T-cell (primary cell): ENCODE results near the gene RHCE. TPM values are rescaled to one million over a fixed set of nuclear protein-coding genes. Genes with fewer than 3 reads are reported as not detected.

Experiments used
- ATAC-seq, 4 experiments: fragments of 200-7000 bp in 3 of 4; fragments of 150-1000 bp in 1 of 4; cut with Tn5 transposase; replicated peaks in 1 of 4; 1 replicate in 3 of 4; 2 replicates in 1 of 4; pipeline ENCODE4 v1.10.0; 2021; ENCODE audit warnings: moderate library complexity in 3 of 4, mild to moderate bottlenecking in 2 of 4, moderate number of reproducible peaks in 1 of 4
- CTCF ChIA-PET, 2 donors: fragments of 300-600 bp; sonication (Branson Sonifier 250); formaldehyde crosslinking; loops; one replicate each; lab custom pipeline; 2022; ENCODE audit warnings: antibody characterized with exemption in 2 of 2; lab: Charles Lee
- POLR2A ChIA-PET, 2 donors: fragments of 300-600 bp; sonication (Branson Sonifier 250); formaldehyde crosslinking; loops; one replicate each; lab custom pipeline; 2022; ENCODE audit warnings: antibody characterized with exemption in 2 of 2; lab: Charles Lee
- DNase-seq, 35 experiments: peaks; one replicate each; pipeline versions ENCODE4 v3.0.0 to v3.0.0-alpha.2; 2013 to 2023
- H3K27ac ChIP-seq: one replicate; pipeline ENCODE4 v1.5.1; 2013; ENCODE audit warnings: low read length
- H3K27me3 ChIP-seq, 2 experiments: replicated peaks in 1 of 2; 1 replicate in 1 of 2; 2 replicates in 1 of 2; pipeline versions ENCODE4 v1.6.1 to v1.7.0; 2013; ENCODE audit warnings: low read length in 1 of 2, mixed read lengths in 1 of 2; ENCODE audit not compliant: control insufficient read depth in 2 of 2, insufficient read depth in 2 of 2; ENCODE audit errors: extremely low read depth in 1 of 2
- H3K36me3 ChIP-seq, 2 donors: 1 replicate in 1 of 2; 2 replicates in 1 of 2; pipeline versions ENCODE4 v1.6.1 to v1.7.0; 2013; ENCODE audit warnings: low read length in 1 of 2; ENCODE audit not compliant: control insufficient read depth in 2 of 2, insufficient read depth in 1 of 2; ENCODE audit errors: extremely low read depth in 1 of 2
- H3K4me1 ChIP-seq, 2 experiments: 1 replicate in 1 of 2; 2 replicates in 1 of 2; pipeline versions ENCODE4 v1.6.1 to v1.7.0; 2013; ENCODE audit warnings: low read length in 2 of 2, mixed read lengths in 1 of 2; ENCODE audit not compliant: insufficient read depth in 2 of 2, control insufficient read depth in 1 of 2; ENCODE audit errors: extremely low read depth in 1 of 2
- H3K4me3 ChIP-seq, 2 donors: 1 replicate in 1 of 2; 2 replicates in 1 of 2; pipeline versions ENCODE4 v1.5.1 to v1.7.0; 2013; ENCODE audit warnings: mild to moderate bottlenecking in 2 of 2, low read length in 1 of 2, moderate library complexity in 1 of 2; ENCODE audit not compliant: control insufficient read depth in 1 of 2; ENCODE audit errors: extremely low read depth in 1 of 2
- H3K9me3 ChIP-seq: 2 replicates; pipeline ENCODE4 v1.7.0; 2013
- H3K27ac Mint-ChIP-seq, 2 donors: one replicate each; pipeline ENCODE4 v1.8.0; 2020 to 2021; ENCODE audit warnings: mild to moderate bottlenecking in 2 of 2, mixed read lengths in 2 of 2
- H3K27me3 Mint-ChIP-seq, 2 donors: one replicate each; pipeline ENCODE4 v1.8.0; 2021 to 2022; ENCODE audit warnings: mixed read lengths in 2 of 2
- H3K36me3 Mint-ChIP-seq: one replicate; pipeline ENCODE4 v1.8.0; 2021; ENCODE audit warnings: mixed read lengths
- H3K4me1 Mint-ChIP-seq, 3 donors: one replicate each; pipeline ENCODE4 v1.8.0; 2020 to 2022; ENCODE audit warnings: mixed read lengths in 3 of 3, mild to moderate bottlenecking in 1 of 3
- H3K4me3 Mint-ChIP-seq, 3 donors: one replicate each; pipeline ENCODE4 v1.8.0; 2020 to 2022; ENCODE audit warnings: mild to moderate bottlenecking in 3 of 3, mixed read lengths in 3 of 3, moderate library complexity in 3 of 3
- H3K9me3 Mint-ChIP-seq, 3 donors: one replicate each; pipeline ENCODE4 v1.8.0; 2020 to 2022; ENCODE audit warnings: mixed read lengths in 3 of 3
- WGBS: methylation state at CpG from one replicate; pipeline ENCODE4 v1.1.5; 2013; ENCODE audit warnings: missing lambda C conversion rate; ENCODE audit not compliant: insufficient coverage; 5-methylcytosine and 5-hydroxymethylcytosine counted together
- total RNA-seq, 35 experiments: library from RNA in 6 of 35; stranded (reverse) in 6 of 35; fragments of 120-200 nt in 1 of 35; gene quantifications; one replicate each; pipeline versions ENCODE4 v1.2.1 to v1.2.4 and lab custom pipeline; 2013 to 2026

RHCE gene
- total RNA-seq, 5 donors from 2014 or later (not counting 1 experiment from before 2014, with no cell fraction given) = 0.35 to 1.0 (median 0.63) TPM; not detected in 1

GRCh38 chr1:25431955-25432719 is 11.5 kb upstream of the RHCE start:
- WGBS = 17% methylated on average over 1 of the region's 6 CpGs

GRCh38 chr1:25430967-25431881 is 10.6 kb upstream of the RHCE start:
- under 1% methylated on average over 85 of the region's 89 CpGs for WGBS
- DNase-seq = peak in 27 of 35 experiments; percentile 4 to 86 (median 75)

More at GRCh38 chr1:25431955-25432719, 11.5 kb upstream of the RHCE start:
- ChIA-PET POLR2A (interaction anchor here (0.6 to 1.3 kb wide), 4 partner anchors 44 to 388 kb away, joined by 3 to 9 read pairs (median 4); partner anchors contain the start of gene MTFR1L (in 1 of the 2)), CTCF (interaction anchor here in 1 of 2 donors (0.6 to 1.3 kb wide), 6 partner anchors 27 to 1219 kb away, joined by 3 read pairs; no protein-coding TSS in a partner anchor)
- Mint-ChIP-seq H3K36me3 (no peaks in the 10 kb centered on the region), H3K4me3 (peak overlapping the region; percentile 81 to 89 (median 84)), H3K27me3 (no peaks in the 10 kb centered on the region), H3K4me1 (peaks cover 62 to 66% (median 63%) of the 10 kb centered on the region in 3 donors), H3K27ac (peak overlapping the region; percentile 87 to 88), H3K9me3 (no peaks in the 10 kb centered on the region)
- Histone ChIP-seq H3K27ac (peak overlapping the region; percentile 37), H3K36me3 (no peaks in the 10 kb centered on the region), H3K9me3 (no peaks in the 10 kb centered on the region), H3K4me1 (peaks cover 11 to 35% of the 10 kb centered on the region in 2 experiments), H3K4me3 (peak overlapping the region; percentile 55 to 71), H3K27me3 (no peaks in the 10 kb centered on the region)
- ATAC-seq = no peak
- DNase-seq = no peak

GRCh38 chr1:25430073-25430966 is 9.7 kb upstream of the RHCE start, which contains the start of gene MACO1:
MACO1 (plus strand) TSS chr1:25430897; CDS start chr1:25431099, 202 bp downstream.
- Histone ChIP-seq H3K4me1 (peaks cover 6 to 25% of the 10 kb centered on the region in 2 experiments), H3K4me3 (peak within 1 kb of the TSS; percentile 84 to 96), H3K9me3 (no peaks in the 10 kb centered on the region), H3K27ac (peak within 1 kb of the TSS; percentile 96), H3K27me3 (no peaks in the 10 kb centered on the region), H3K36me3 (no peaks in the 10 kb centered on the region)
- H3K4me3 Mint-ChIP-seq = peak within 1 kb of the TSS; percentile 97 to 98 (median 97)
- H3K36me3 Mint-ChIP-seq = no peaks in the 10 kb centered on the region
- peaks cover 44 to 49% (median 44%) of the 10 kb centered on the region in 3 donors for H3K4me1 Mint-ChIP-seq
- CTCF ChIA-PET = interaction anchor here in 1 of 2 donors (0.6 to 1.7 kb wide), 2 partner anchors 57 to 675 kb away, joined by 4 read pairs; no protein-coding TSS in a partner anchor
- no peaks in the 10 kb centered on the region for H3K9me3 Mint-ChIP-seq
- DNase-seq = peak; percentile 90 to 99 (median 96)
- ATAC-seq = peak; percentile 84 to 89 (median 86)
- WGBS = 2% methylated on average over 54 of the region's 87 CpGs
- peak within 1 kb of the TSS; percentile 99 to 100 for H3K27ac Mint-ChIP-seq
- H3K27me3 Mint-ChIP-seq = no peaks in the 10 kb centered on the region
- POLR2A ChIA-PET = interaction anchor here in 1 of 2 donors (0.6 to 1.0 kb wide), 3 partner anchors 183 to 1452 kb away, joined by 3 to 9 read pairs (median 3); partner anchors contain the start of gene RSRP1

More at GRCh38 chr1:25430967-25431881, 10.6 kb upstream of the RHCE start:
- H3K4me3 ChIP-seq = peak overlapping the region; percentile 71 to 84
- CTCF ChIA-PET = interaction anchor here in 1 of 2 donors (0.6 to 1.7 kb wide), 7 partner anchors 26 to 1220 kb away, joined by 3 to 4 read pairs (median 3); no protein-coding TSS in a partner anchor
- Mint-ChIP-seq H3K4me3 (peak overlapping the region; percentile 97 to 98 (median 97)), H3K9me3 (no peaks in the 10 kb centered on the region), H3K4me1 (peaks cover 53 to 58% (median 53%) of the 10 kb centered on the region in 3 donors), H3K27ac (peak overlapping the region; percentile 87 to 88), H3K36me3 (no peaks in the 10 kb centered on the region), H3K27me3 (no peaks in the 10 kb centered on the region)
- H3K4me1 ChIP-seq = peaks cover 11 to 34% of the 10 kb centered on the region in 2 experiments
- peak; percentile 40 to 52 (median 48) for ATAC-seq
- H3K9me3 ChIP-seq = no peaks in the 10 kb centered on the region
- H3K27me3 ChIP-seq = no peaks in the 10 kb centered on the region
- peak overlapping the region; percentile 58 for H3K27ac ChIP-seq
- H3K36me3 ChIP-seq = no peaks in the 10 kb centered on the region
- POLR2A ChIA-PET = interaction anchor here (0.6 to 1.3 kb wide), 4 partner anchors 78 to 1453 kb away, joined by 4 to 9 read pairs (median 6); partner anchors contain the start of gene MTFR1L (in 1 of the 2)

GRCh38 chr1:25428475-25429166 is 8.0 kb upstream of the RHCE start:
- Histone ChIP-seq H3K36me3 (no peaks in the 10 kb centered on the region), H3K4me1 (peaks cover 6 to 14% of the 10 kb centered on the region in 2 experiments), H3K4me3 (no peak overlapping the region), H3K9me3 (no peaks in the 10 kb centered on the region), H3K27ac (no peak overlapping the region), H3K27me3 (no peaks in the 10 kb centered on the region)
- Mint-ChIP-seq H3K36me3 (no peaks in the 10 kb centered on the region), H3K27ac (peak overlapping the region; percentile 53 to 71), H3K4me3 (peak overlapping the region; percentile 42 to 98 (median 66)), H3K9me3 (no peaks in the 10 kb centered on the region), H3K4me1 (peaks cover 27 to 32% (median 27%) of the 10 kb centered on the region in 3 donors), H3K27me3 (no peaks in the 10 kb centered on the region)
- ATAC-seq = no peak
- CTCF ChIA-PET = interaction anchor here in 1 of 2 donors (0.6 kb wide), 1 partner anchor 27 kb away, joined by 3 read pairs; no protein-coding TSS in a partner anchor
- WGBS = 92% methylated on average over 6 of the region's 7 CpGs
- no peak for DNase-seq
- POLR2A ChIA-PET = no interaction called here

DNA sequence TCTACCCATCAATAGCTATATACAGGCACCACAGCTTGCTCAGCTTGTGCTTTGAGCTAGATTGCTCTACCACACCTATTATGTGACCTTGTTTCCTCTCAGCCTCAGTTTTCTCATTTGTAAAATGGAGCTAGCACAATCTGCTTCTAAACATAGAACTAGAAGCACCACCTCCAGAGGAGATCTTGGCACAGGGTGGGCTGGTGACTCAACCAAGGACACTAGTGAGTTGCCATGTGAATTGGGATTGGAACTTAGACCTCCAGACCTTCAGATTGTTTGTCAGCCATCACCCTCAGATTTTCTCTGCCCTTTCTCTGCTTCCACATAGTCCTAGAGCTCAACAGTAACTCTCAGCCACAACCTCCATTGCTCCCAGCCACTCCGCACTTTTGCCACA is 7.1 kb upstream of the RHCE start:
- H3K27ac Mint-ChIP-seq = no peak overlapping the region
- DNase-seq (no peak), ATAC-seq (no peak)
- Histone ChIP-seq H3K4me3 (no peak overlapping the region), H3K4me1 (peaks cover 3 to 11% of the 10 kb centered on the region in 2 experiments), H3K27ac (no peak overlapping the region), H3K36me3 (no peaks in the 10 kb centered on the region), H3K9me3 (no peaks in the 10 kb centered on the region), H3K27me3 (no peaks in the 10 kb centered on the region)
- POLR2A ChIA-PET = interaction anchor here in 1 of 2 donors (0.5 kb wide), 1 partner anchor 18 kb away, joined by 3 read pairs; no protein-coding TSS in a partner anchor
- peaks cover 18 to 23% (median 18%) of the 10 kb centered on the region in 3 donors for H3K4me1 Mint-ChIP-seq
- no peaks in the 10 kb centered on the region for H3K27me3 Mint-ChIP-seq
- no CpG with 5 or more reads among the region's 1 CpG for WGBS
- no peaks in the 10 kb centered on the region for H3K9me3 Mint-ChIP-seq
- H3K4me3 Mint-ChIP-seq = no peak overlapping the region
- no peaks in the 10 kb centered on the region for H3K36me3 Mint-ChIP-seq
- CTCF ChIA-PET = no interaction called here
